ENCODE measurements around the gene RAB11FIP3. TPM values are rescaled to one million over a fixed set of nuclear protein-coding genes. Genes with fewer than 3 reads are reported as not detected.

The RAB11FIP3 gene
- total RNA-seq, 2 donors from 2014 or later: 62.7 to 68.9 TPM

GRCh38 chr16:543301-544164 is 118.1 kb downstream of the RAB11FIP3 start:
- no peak for TF ChIP-seq CTCF (conservative IDR thresholded peaks at IDR 0.05)
- H3K27ac ChIP-seq (ENCODE audit: low read depth, low read length): no peak overlapping the region
- H3K9me3 Mint-ChIP-seq: no peaks in the 10 kb centered on the region
- H3K27me3 ChIP-seq (ENCODE audit: control insufficient read depth, insufficient read depth, low read length, poor library complexity, severe bottlenecking): no peaks in the 10 kb centered on the region
- H3K9ac ChIP-seq (ENCODE audit: extremely low read depth, low read length, poor library complexity, severe bottlenecking): no peak overlapping the region
- no peaks in the 10 kb centered on the region for H3K27me3 Mint-ChIP-seq (ENCODE audit: insufficient read depth)
- DNase-seq: no peak
- H3K9me3 ChIP-seq (ENCODE audit: control insufficient read depth, low read length): no peaks in the 10 kb centered on the region
- no peak overlapping the region for H3K4me3 ChIP-seq (ENCODE audit: low read length)
- no peaks in the 10 kb centered on the region for H3K4me1 ChIP-seq (ENCODE audit: control insufficient read depth, insufficient read depth, low read length)
- H3K4me3 Mint-ChIP-seq: no peak overlapping the region
- 95 to 99% methylated on average over 27 to 51 of the region's 51 CpGs for WGBS, 2 experiments (ENCODE audit: insufficient coverage in 1 of 2, insufficient read length in 1 of 2)
- peaks cover 11% of the 10 kb centered on the region for H3K36me3 Mint-ChIP-seq (ENCODE audit: low read depth)
- H3K4me1 Mint-ChIP-seq: no peaks in the 10 kb centered on the region
- no peaks in the 10 kb centered on the region for H3K36me3 ChIP-seq (ENCODE audit: control insufficient read depth, insufficient read depth, low read length)
- no peak overlapping the region for H3K27ac Mint-ChIP-seq

GRCh38 chr16:544517-544916 is 119.1 kb downstream of the RAB11FIP3 start:
- Histone ChIP-seq H3K9me3 (ENCODE audit: control insufficient read depth, low read length) (no peaks in the 10 kb centered on the region), H3K4me1 (ENCODE audit: control insufficient read depth, insufficient read depth, low read length) (no peaks in the 10 kb centered on the region), H3K27me3 (ENCODE audit: control insufficient read depth, insufficient read depth, low read length, poor library complexity, severe bottlenecking) (no peaks in the 10 kb centered on the region), H3K27ac (ENCODE audit: low read depth, low read length) (peak overlapping the region; percentile 49), H3K4me3 (ENCODE audit: low read length) (no peak overlapping the region), H3K9ac (ENCODE audit: extremely low read depth, low read length, poor library complexity, severe bottlenecking) (no peak overlapping the region), H3K36me3 (ENCODE audit: control insufficient read depth, insufficient read depth, low read length) (no peaks in the 10 kb centered on the region)
- Mint-ChIP-seq H3K36me3 (ENCODE audit: low read depth) (peaks cover 8% of the 10 kb centered on the region), H3K9me3 (no peaks in the 10 kb centered on the region), H3K4me3 (no peak overlapping the region), H3K27ac (no peak overlapping the region), H3K4me1 (no peaks in the 10 kb centered on the region), H3K27me3 (ENCODE audit: insufficient read depth) (no peaks in the 10 kb centered on the region)
- no peak for DNase-seq
- 95 to 99% methylated on average over 16 to 24 of the region's 46 CpGs for whole genome bisulfite sequencing, 2 experiments (ENCODE audit: insufficient coverage in 1 of 2, insufficient read length in 1 of 2)
- TF ChIP-seq CTCF (conservative IDR thresholded peaks at IDR 0.05): no peak

DNA sequence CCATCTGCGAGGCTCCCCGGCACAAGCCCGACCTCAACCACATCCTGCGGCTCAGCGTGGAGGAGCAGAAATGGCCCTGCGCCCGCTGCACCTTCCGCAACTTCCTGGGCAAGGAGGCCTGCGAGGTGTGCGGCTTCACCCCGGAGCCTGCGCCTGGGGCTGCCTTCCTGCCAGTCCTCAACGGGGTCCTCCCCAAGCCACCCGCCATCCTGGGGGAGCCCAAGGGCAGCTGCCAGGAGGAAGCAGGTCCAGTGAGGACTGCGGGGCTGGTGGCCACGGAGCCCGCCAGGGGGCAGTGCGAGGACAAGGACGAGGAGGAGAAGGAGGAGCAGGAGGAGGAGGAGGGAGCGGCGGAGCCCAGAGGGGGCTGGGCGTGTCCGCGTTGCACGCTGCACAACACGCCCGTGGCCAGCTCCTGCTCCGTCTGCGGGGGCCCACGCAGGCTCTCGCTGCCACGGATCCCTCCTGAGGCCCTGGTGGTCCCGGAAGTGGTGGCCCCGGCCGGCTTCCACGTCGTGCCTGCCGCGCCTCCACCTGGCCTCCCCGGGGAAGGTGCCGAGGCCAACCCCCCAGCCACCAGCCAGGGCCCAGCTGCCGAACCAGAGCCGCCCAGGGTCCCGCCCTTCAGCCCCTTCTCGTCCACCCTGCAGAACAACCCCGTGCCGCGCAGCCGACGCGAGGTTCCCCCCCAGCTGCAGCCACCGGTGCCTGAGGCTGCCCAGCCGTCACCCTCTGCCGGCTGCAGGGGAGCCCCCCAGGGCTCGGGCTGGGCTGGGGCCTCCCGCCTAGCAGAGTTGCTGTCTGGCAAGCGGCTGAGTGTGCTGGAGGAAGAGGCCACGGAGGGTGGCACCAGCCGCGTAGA is 121.7 kb downstream of the RAB11FIP3 start:
- Mint-ChIP-seq H3K27ac (no peak overlapping the region), H3K4me1 (no peaks in the 10 kb centered on the region), H3K9me3 (no peaks in the 10 kb centered on the region), H3K36me3 (ENCODE audit: low read depth) (peaks cover 7% of the 10 kb centered on the region), H3K4me3 (no peak overlapping the region), H3K27me3 (ENCODE audit: insufficient read depth) (no peaks in the 10 kb centered on the region)
- 88 to 90% methylated on average over 37 to 60 of the region's 60 CpGs for WGBS, 2 experiments (ENCODE audit: insufficient coverage in 1 of 2, insufficient read length in 1 of 2)
- DNase-seq: peak; percentile 87
- Histone ChIP-seq H3K9ac (ENCODE audit: extremely low read depth, low read length, poor library complexity, severe bottlenecking) (no peak overlapping the region), H3K4me3 (ENCODE audit: low read length) (no peak overlapping the region), H3K9me3 (ENCODE audit: control insufficient read depth, low read length) (no peaks in the 10 kb centered on the region), H3K36me3 (ENCODE audit: control insufficient read depth, insufficient read depth, low read length) (no peaks in the 10 kb centered on the region), H3K4me1 (ENCODE audit: control insufficient read depth, insufficient read depth, low read length) (no peaks in the 10 kb centered on the region), H3K27me3 (ENCODE audit: control insufficient read depth, insufficient read depth, low read length, poor library complexity, severe bottlenecking) (no peaks in the 10 kb centered on the region), H3K27ac (ENCODE audit: low read depth, low read length) (no peak overlapping the region)
- peak; percentile 71 for TF ChIP-seq CTCF (conservative IDR thresholded peaks at IDR 0.05)
